ENCODE data around the gene ARMC6. TPM values are rescaled to one million over a fixed set of nuclear protein-coding genes. Genes with fewer than 3 reads are reported as not detected.

The ARMC6 gene
- total RNA-seq, 4 donors from 2014 or later, result 16.9 to 39.5 (median 25.4) TPM

GRCh38 chr19:19074196-19074882, 40.9 kb downstream of the ARMC6 start:
- no peak for TF ChIP-seq CTCF (IDR thresholded peaks at IDR 0.05)
- DNase-seq (ENCODE audit: low spot score) (no peak), ATAC-seq (ENCODE audit: low FRiP score) (no peak)

- no peak for TF ChIP-seq CTCF (IDR thresholded peaks at IDR 0.05)
- ATAC-seq (ENCODE audit: low FRiP score) (no peak), DNase-seq (ENCODE audit: low spot score) (no peak)
Observed at GRCh38 chr19:19075126-19075525, 41.7 kb downstream of the ARMC6 start.

- no peak for DNase-seq (ENCODE audit: low spot score)
- ATAC-seq (ENCODE audit: low FRiP score), result no peak
- TF ChIP-seq CTCF (IDR thresholded peaks at IDR 0.05), result no peak
Observed at GRCh38 chr19:19076476-19076875, 43.1 kb downstream of the ARMC6 start.

GRCh38 chr19:19077103-19077502, 43.7 kb downstream of the ARMC6 start:
- no peak for TF ChIP-seq CTCF (IDR thresholded peaks at IDR 0.05)
- ATAC-seq (ENCODE audit: low FRiP score) (no peak), DNase-seq (ENCODE audit: low spot score) (no peak)

- DNase-seq (ENCODE audit: low spot score), result no peak
- TF ChIP-seq CTCF (IDR thresholded peaks at IDR 0.05), result no peak
- ATAC-seq (ENCODE audit: low FRiP score), result no peak
Observed at GRCh38 chr19:19078801-19079200, 45.4 kb downstream of the ARMC6 start.

GRCh38 chr19:19079571-19079970, 46.2 kb downstream of the ARMC6 start:
- ATAC-seq (ENCODE audit: low FRiP score), result no peak

More at GRCh38 chr19:19079571-19079970, 46.2 kb downstream of the ARMC6 start:
- DNase-seq (ENCODE audit: low spot score), result no peak
- no peak for TF ChIP-seq CTCF (IDR thresholded peaks at IDR 0.05)

Data from omental fat pad (tissue), 4 donors.